ENCODE data around the gene GALNT17. TPM values are rescaled to one million over a fixed set of nuclear protein-coding genes. Genes with fewer than 3 reads are reported as not detected.

GALNT17 gene
- total RNA-seq, 1 donor = 0.36 TPM

DNA sequence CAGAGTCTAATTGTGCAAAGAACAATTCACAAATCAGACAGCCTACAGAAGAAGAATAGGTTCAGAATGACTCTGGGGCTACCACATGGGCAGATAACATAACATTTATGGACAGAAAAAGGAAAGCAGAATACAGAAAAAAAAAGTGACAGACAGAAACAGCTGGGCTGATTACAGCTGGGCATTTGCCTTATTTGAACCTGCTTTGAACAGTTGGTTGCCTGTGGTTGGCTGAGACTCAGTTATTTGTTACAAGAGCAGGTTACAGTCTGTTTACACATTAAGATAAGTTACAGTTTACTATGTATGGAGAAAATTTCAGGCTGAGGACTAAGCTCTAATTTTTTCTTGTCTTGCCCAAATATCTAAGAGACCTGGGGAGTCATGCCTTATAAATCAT is 327.2 kb downstream of the GALNT17 start:
- TF ChIP-seq, protein P1, sequence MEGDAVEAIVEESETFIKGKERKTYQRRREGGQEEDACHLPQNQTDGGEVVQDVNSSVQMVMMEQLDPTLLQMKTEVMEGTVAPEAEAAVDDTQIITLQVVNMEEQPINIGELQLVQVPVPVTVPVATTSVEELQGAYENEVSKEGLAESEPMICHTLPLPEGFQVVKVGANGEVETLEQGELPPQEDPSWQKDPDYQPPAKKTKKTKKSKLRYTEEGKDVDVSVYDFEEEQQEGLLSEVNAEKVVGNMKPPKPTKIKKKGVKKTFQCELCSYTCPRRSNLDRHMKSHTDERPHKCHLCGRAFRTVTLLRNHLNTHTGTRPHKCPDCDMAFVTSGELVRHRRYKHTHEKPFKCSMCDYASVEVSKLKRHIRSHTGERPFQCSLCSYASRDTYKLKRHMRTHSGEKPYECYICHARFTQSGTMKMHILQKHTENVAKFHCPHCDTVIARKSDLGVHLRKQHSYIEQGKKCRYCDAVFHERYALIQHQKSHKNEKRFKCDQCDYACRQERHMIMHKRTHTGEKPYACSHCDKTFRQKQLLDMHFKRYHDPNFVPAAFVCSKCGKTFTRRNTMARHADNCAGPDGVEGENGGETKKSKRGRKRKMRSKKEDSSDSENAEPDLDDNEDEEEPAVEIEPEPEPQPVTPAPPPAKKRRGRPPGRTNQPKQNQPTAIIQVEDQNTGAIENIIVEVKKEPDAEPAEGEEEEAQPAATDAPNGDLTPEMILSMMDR (IDR thresholded peaks at IDR 0.05; ENCODE audit: extremely low read depth, low read depth, low read length) = no peak
- Histone ChIP-seq H3K36me3 (ENCODE audit: insufficient read depth, low read length) (no peaks in the 10 kb centered on the region), H3K27ac (ENCODE audit: low read depth, low read length) (no peak overlapping the region), H3K4me1 (ENCODE audit: insufficient read depth, low read length) (no peaks in the 10 kb centered on the region), H3K4me2 (ENCODE audit: insufficient read depth, low read length) (no peak overlapping the region), H4K20me1 (ENCODE audit: insufficient read depth, low read length) (no peaks in the 10 kb centered on the region), H3K79me2 (ENCODE audit: insufficient read depth, low read length) (no peaks in the 10 kb centered on the region), H3K9me3 (ENCODE audit: low read depth, low read length) (no peaks in the 10 kb centered on the region), H3K4me3 (ENCODE audit: insufficient read depth, low read length) (no peak overlapping the region), H3K27me3 (ENCODE audit: insufficient read depth, low read length) (no peaks in the 10 kb centered on the region), H2AFZ (ENCODE audit: low read length) (no peak overlapping the region)
- no peak for DNase-seq (ENCODE audit: insufficient read length, low spot score, missing footprints)

DNA sequence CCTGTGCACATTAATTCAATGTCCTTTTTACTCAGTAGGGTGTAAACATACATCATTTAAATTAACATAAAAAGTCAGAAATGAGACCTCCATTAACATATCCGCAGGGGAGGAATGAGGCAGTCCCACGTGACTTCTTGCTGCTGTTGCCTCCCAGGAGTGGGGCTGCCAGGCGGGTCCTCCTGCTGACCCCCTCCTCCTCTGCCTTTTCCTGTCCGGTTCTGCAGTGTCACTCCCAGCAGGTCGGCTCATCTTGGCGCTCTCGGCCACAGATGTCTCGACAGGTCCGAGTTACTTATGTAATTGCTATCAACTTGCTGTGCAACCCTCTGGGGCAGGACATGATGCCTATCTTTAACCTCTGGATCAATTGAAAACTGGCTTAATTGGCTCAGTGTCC is 329.6 kb downstream of the GALNT17 start:
- Histone ChIP-seq H3K79me2 (ENCODE audit: insufficient read depth, low read length) (no peaks in the 10 kb centered on the region), H2AFZ (ENCODE audit: low read length) (no peak overlapping the region), H3K27me3 (ENCODE audit: insufficient read depth, low read length) (no peaks in the 10 kb centered on the region), H3K9me3 (ENCODE audit: low read depth, low read length) (no peaks in the 10 kb centered on the region), H3K4me1 (ENCODE audit: insufficient read depth, low read length) (no peaks in the 10 kb centered on the region), H3K27ac (ENCODE audit: low read depth, low read length) (no peak overlapping the region), H3K4me3 (ENCODE audit: insufficient read depth, low read length) (no peak overlapping the region), H3K36me3 (ENCODE audit: insufficient read depth, low read length) (no peaks in the 10 kb centered on the region), H3K4me2 (ENCODE audit: insufficient read depth, low read length) (no peak overlapping the region), H4K20me1 (ENCODE audit: insufficient read depth, low read length) (no peaks in the 10 kb centered on the region)
- no peak for DNase-seq (ENCODE audit: insufficient read length, low spot score, missing footprints)
- TF ChIP-seq, protein P1 (IDR thresholded peaks at IDR 0.05; ENCODE audit: extremely low read depth, low read depth, low read length) = no peak

DNA sequence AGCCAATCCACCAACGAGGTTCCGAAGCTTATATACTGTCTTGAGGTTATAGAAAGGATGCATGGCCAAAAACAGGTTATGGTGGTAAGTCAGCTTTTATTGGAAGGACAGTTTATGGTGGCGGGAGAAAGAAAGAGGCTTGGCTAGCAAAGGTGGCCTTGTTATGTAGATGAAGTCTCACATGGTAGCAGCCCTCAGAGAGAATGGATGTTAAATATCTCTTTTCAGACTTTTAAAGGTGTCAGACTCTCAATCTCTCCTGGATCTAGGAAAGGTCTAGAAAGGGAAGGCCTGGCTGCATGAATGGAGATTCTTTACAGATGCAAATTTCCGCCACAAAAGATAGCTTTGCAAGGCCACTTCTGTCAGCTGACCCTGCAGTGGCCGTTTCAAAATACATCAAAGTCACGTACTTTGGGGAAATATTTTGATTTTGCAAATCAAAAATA is 333.8 kb downstream of the GALNT17 start:
- H3K9me3 ChIP-seq (ENCODE audit: low read depth, low read length) = no peaks in the 10 kb centered on the region

DNA sequence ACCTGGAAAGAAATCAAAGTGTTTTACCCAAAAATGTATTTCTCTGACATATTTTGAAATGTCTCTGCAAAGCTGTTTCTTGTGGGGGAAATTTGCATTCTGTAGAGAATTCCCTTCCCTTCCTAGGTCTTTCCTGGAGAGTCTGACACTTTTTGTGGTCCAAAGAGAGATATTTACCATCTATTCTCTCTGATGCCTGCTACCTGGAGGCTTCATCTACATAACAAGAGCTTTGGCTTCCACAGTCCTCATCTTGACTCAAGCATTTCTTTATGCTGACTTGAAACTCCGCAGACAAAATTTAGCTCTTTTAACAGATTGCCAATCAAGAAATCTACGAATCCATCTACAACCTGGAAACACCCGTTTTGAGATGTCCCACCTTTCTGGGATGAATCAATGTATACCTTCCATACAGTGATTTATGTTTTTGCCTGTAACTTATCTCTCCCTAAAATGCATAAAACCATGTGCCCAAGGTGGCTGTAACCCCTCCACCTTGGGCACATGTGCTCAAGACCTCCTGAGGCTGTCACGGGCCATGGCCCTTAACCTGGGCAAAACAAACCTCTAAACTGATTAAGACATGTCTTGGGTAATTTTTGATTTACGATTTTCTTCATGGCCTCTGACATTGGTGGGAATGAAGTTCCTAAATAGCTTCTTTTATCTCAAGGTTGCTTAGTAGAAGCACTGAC is 334.7 kb downstream of the GALNT17 start:
- Histone ChIP-seq H2AFZ (ENCODE audit: low read length) (no peak overlapping the region), H3K4me3 (ENCODE audit: insufficient read depth, low read length) (no peak overlapping the region), H3K27me3 (ENCODE audit: insufficient read depth, low read length) (no peaks in the 10 kb centered on the region), H3K27ac (ENCODE audit: low read depth, low read length) (no peak overlapping the region), H3K9me3 (ENCODE audit: low read depth, low read length) (no peaks in the 10 kb centered on the region), H3K36me3 (ENCODE audit: insufficient read depth, low read length) (no peaks in the 10 kb centered on the region), H4K20me1 (ENCODE audit: insufficient read depth, low read length) (no peaks in the 10 kb centered on the region), H3K4me1 (ENCODE audit: insufficient read depth, low read length) (no peaks in the 10 kb centered on the region), H3K79me2 (ENCODE audit: insufficient read depth, low read length) (no peaks in the 10 kb centered on the region), H3K4me2 (ENCODE audit: insufficient read depth, low read length) (no peak overlapping the region)
- DNase-seq (ENCODE audit: insufficient read length, low spot score, missing footprints) = no peak
- TF ChIP-seq, protein P1 (IDR thresholded peaks at IDR 0.05; ENCODE audit: extremely low read depth, low read depth, low read length) = no peak

More for the DNA sequence above, 333.8 kb downstream of the GALNT17 start:
- Histone ChIP-seq H3K4me1 (ENCODE audit: insufficient read depth, low read length) (no peaks in the 10 kb centered on the region), H3K36me3 (ENCODE audit: insufficient read depth, low read length) (no peaks in the 10 kb centered on the region), H4K20me1 (ENCODE audit: insufficient read depth, low read length) (no peaks in the 10 kb centered on the region), H3K4me3 (ENCODE audit: insufficient read depth, low read length) (no peak overlapping the region), H3K27me3 (ENCODE audit: insufficient read depth, low read length) (no peaks in the 10 kb centered on the region), H3K27ac (ENCODE audit: low read depth, low read length) (no peak overlapping the region), H3K79me2 (ENCODE audit: insufficient read depth, low read length) (no peaks in the 10 kb centered on the region), H2AFZ (ENCODE audit: low read length) (no peak overlapping the region), H3K4me2 (ENCODE audit: insufficient read depth, low read length) (no peak overlapping the region)
- TF ChIP-seq, protein P1 (IDR thresholded peaks at IDR 0.05; ENCODE audit: extremely low read depth, low read depth, low read length) = no peak
- DNase-seq (ENCODE audit: insufficient read length, low spot score, missing footprints) = no peak
